ENCODE results near the gene COL26A1. TPM values are rescaled to one million over a fixed set of nuclear protein-coding genes. Genes with fewer than 3 reads are reported as not detected.
A peak's percentile ranks its signal among the peaks of the same experiment; 100 is the strongest.

Gene COL26A1
- total RNA-seq, 6 experiments from 2014 or later = not detected

- H3K4me3 Mint-ChIP-seq = no peak overlapping the region
- H3K27me3 Mint-ChIP-seq (ENCODE audit: insufficient read depth) = peaks cover 16% of the 10 kb centered on the region
- H3K4me1 Mint-ChIP-seq (ENCODE audit: low read depth) = 0 out of 2 replicates have a peak, but pooled peaks cover 15% of the 10 kb centered on the region
- DNase-seq = no peak
- H3K36me3 Mint-ChIP-seq (ENCODE audit: low read depth) = no peaks in the 10 kb centered on the region
- H3K9me3 Mint-ChIP-seq = no peaks in the 10 kb centered on the region
- no peak overlapping the region for H3K27ac Mint-ChIP-seq
- no peak for TF ChIP-seq CTCF (IDR thresholded peaks at IDR 0.05)
Observed at GRCh38 chr7:101535351-101535751, 172.7 kb downstream of the COL26A1 start.

- no peak overlapping the region for H3K4me3 Mint-ChIP-seq
- no peaks in the 10 kb centered on the region for H3K36me3 Mint-ChIP-seq (ENCODE audit: low read depth)
- no peak overlapping the region for H3K27ac Mint-ChIP-seq
- no peak for TF ChIP-seq CTCF (IDR thresholded peaks at IDR 0.05)
- H3K4me1 Mint-ChIP-seq (ENCODE audit: low read depth) = 0 out of 2 replicates have a peak, but pooled peaks cover 15% of the 10 kb centered on the region
- H3K9me3 Mint-ChIP-seq = no peaks in the 10 kb centered on the region
- H3K27me3 Mint-ChIP-seq (ENCODE audit: insufficient read depth) = peaks cover 16% of the 10 kb centered on the region
- no peak for DNase-seq
Observed at GRCh38 chr7:101536232-101536631, 173.6 kb downstream of the COL26A1 start.

- Mint-ChIP-seq H3K4me1 (ENCODE audit: low read depth) (0 out of 2 replicates have a peak, but pooled peaks cover 15% of the 10 kb centered on the region), H3K27ac (no peak overlapping the region), H3K4me3 (no peak overlapping the region), H3K9me3 (no peaks in the 10 kb centered on the region), H3K36me3 (ENCODE audit: low read depth) (no peaks in the 10 kb centered on the region), H3K27me3 (ENCODE audit: insufficient read depth) (peaks cover 17% of the 10 kb centered on the region)
- no peak for TF ChIP-seq CTCF (IDR thresholded peaks at IDR 0.05)
- DNase-seq = no peak
Observed at GRCh38 chr7:101536668-101537067, 174.0 kb downstream of the COL26A1 start.

- no peak for TF ChIP-seq CTCF (IDR thresholded peaks at IDR 0.05)
- Mint-ChIP-seq H3K27ac (no peak overlapping the region), H3K36me3 (ENCODE audit: low read depth) (no peaks in the 10 kb centered on the region), H3K27me3 (ENCODE audit: insufficient read depth) (peaks cover 17% of the 10 kb centered on the region), H3K9me3 (no peaks in the 10 kb centered on the region), H3K4me3 (no peak overlapping the region), H3K4me1 (ENCODE audit: low read depth) (0 out of 2 replicates have a peak, but pooled peaks cover 10% of the 10 kb centered on the region)
- DNase-seq = peak; percentile 22
Observed at GRCh38 chr7:101537205-101537604, 174.5 kb downstream of the COL26A1 start.

GRCh38 chr7:101537935-101538595 is 175.4 kb downstream of the COL26A1 start:
- DNase-seq = no peak
- H3K27ac Mint-ChIP-seq = no peak overlapping the region
- H3K36me3 Mint-ChIP-seq (ENCODE audit: low read depth) = no peaks in the 10 kb centered on the region
- TF ChIP-seq CTCF (IDR thresholded peaks at IDR 0.05) = no peak
- 0 out of 2 replicates have a peak, but pooled peaks cover 9% of the 10 kb centered on the region for H3K4me1 Mint-ChIP-seq (ENCODE audit: low read depth)
- peaks cover 15% of the 10 kb centered on the region for H3K27me3 Mint-ChIP-seq (ENCODE audit: insufficient read depth)
- H3K9me3 Mint-ChIP-seq = no peaks in the 10 kb centered on the region
- no peak overlapping the region for H3K4me3 Mint-ChIP-seq

All from HFFc6 (cell line).